GM19463 (cell line): Measurements from ENCODE around the gene VWA2.

Experiments used
- ATAC-seq: cut with Tn5 transposase; IDR thresholded peaks from one replicate; pipeline ENCODE4 v1.9.1; 2021; ENCODE audit warnings: mild to moderate bottlenecking, moderate library complexity; ENCODE audit not compliant: unreplicated experiment

VWA2 gene, protein sequence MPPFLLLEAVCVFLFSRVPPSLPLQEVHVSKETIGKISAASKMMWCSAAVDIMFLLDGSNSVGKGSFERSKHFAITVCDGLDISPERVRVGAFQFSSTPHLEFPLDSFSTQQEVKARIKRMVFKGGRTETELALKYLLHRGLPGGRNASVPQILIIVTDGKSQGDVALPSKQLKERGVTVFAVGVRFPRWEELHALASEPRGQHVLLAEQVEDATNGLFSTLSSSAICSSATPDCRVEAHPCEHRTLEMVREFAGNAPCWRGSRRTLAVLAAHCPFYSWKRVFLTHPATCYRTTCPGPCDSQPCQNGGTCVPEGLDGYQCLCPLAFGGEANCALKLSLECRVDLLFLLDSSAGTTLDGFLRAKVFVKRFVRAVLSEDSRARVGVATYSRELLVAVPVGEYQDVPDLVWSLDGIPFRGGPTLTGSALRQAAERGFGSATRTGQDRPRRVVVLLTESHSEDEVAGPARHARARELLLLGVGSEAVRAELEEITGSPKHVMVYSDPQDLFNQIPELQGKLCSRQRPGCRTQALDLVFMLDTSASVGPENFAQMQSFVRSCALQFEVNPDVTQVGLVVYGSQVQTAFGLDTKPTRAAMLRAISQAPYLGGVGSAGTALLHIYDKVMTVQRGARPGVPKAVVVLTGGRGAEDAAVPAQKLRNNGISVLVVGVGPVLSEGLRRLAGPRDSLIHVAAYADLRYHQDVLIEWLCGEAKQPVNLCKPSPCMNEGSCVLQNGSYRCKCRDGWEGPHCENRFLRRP

DNA sequence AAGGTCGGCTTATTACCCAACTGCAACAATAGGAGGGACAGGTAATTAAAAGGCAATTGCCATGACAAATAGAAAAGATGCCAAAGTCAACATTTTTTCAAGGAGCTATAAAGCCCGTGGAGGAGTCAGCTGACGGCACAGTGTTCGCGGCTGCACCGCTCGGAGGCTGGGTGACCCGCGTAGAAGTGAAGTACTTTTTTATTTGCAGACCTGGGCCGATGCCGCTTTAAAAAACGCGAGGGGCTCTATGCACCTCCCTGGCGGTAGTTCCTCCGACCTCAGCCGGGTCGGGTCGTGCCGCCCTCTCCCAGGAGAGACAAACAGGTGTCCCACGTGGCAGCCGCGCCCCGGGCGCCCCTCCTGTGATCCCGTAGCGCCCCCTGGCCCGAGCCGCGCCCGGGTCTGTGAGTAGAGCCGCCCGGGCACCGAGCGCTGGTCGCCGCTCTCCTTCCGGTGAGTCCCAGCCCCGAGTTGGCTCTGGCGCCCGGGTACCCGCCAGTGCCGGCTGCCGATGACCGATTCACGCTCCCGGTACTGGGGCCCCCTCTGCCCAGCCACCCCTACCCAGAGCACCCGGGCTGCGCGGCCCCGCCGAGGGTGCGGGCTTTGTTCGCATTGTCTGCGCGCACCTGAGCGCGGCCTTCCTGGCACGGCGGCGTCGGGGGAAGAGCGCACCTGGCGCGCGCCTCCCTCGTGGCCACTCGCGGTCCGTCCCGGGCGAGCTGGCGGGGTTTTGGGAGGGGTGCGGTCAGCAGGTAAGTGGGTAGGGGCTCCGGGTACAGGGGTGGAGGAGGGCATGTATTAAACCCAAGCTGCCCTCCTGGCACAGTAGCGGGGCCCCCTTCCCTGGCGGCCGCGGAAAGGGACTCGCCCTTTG is at the start of gene VWA2:
TSS of gene VWA2 (plus strand) at position 138 of the 877 bp plus-strand sequence. CDS start 9,460 bp downstream, outside the sequence.
- no peak for ATAC-seq

DNA sequence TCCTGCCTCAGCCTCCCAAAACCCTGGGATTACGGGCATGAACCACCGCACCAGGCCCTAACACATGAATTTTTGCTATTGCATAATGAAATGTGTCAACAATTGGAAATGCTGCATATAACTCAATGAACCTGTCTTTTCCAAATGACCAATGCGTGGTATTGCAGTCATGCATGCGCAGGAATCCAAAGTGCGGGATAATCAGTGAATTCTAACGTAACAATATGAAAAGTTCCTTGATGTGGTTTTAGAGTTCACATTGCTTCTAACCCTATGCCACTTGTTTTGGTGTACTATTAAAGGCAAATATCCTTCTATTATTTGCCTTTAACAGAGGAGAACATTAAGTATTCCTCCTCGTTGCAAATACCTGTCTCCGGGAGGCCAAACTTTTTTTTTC is 49.4 kb upstream of the VWA2 start:
- no peak for ATAC-seq

DNA sequence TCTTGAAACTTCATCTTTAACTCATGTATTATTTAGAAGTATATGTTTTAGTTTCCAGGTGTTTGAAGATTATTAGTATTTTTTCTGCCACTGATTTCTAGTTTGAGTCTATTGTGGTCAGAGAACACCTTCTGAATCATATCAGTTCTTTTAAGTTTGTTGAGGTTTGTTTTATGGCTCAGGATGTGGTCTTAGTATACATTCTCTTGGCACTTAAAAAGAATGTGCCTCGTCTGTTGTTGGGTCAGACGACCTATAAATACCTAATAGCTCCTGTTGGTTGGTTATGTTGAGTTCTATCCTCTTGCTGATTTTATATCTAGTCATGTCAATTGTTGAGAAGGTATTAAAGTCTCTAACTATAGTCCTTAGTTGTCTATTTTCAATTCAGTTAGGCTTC is 44.0 kb upstream of the VWA2 start:
- peak; percentile 90 for ATAC-seq

DNA sequence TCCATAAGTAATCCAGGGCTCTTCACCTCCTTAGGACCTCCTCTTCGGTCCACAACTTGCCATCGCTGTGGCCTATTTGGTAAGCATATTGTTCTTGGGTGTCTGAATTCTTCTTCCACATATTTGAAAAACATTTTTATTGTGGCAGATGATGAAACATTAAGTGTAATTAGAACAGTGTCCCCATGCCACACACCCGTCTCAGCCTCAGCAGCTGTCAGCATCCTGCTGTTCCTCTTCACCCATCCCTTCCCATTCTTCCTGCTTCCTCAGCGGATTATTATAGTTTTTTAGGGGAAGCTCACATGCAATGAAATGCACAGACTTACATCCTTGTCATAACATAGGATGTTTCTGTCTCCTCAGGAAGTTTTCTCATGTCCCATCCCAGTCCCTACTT is 39.8 kb upstream of the VWA2 start:
- no peak for ATAC-seq

- no peak for ATAC-seq
Observed at GRCh38 chr10:114202812-114203211, 36.2 kb upstream of the VWA2 start.

GRCh38 chr10:114206902-114207301 is 32.2 kb upstream of the VWA2 start:
- no peak for ATAC-seq

GRCh38 chr10:114207349-114207748 is 31.7 kb upstream of the VWA2 start:
- no peak for ATAC-seq

- no peak for ATAC-seq
Observed at GRCh38 chr10:114208351-114208750, 30.7 kb upstream of the VWA2 start.

DNA sequence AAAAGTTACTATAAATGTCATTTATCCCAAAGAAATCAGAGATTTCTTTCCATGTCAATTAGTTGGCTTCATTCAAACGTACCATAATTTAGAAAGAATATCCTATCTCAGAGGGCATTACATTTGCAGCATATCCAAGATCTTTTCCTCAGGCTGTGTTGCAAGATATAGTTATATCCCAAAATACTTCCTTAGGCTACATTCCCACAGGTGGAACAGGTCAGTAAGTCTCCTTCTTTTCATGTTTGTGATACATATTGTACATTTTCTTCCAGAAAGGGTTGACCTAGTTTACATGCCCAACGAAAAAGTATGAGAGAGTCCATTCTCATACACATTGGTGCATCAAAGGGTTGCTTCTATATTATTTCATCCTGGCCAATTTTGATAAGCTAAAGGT is 26.9 kb upstream of the VWA2 start:
- no peak for ATAC-seq

DNA sequence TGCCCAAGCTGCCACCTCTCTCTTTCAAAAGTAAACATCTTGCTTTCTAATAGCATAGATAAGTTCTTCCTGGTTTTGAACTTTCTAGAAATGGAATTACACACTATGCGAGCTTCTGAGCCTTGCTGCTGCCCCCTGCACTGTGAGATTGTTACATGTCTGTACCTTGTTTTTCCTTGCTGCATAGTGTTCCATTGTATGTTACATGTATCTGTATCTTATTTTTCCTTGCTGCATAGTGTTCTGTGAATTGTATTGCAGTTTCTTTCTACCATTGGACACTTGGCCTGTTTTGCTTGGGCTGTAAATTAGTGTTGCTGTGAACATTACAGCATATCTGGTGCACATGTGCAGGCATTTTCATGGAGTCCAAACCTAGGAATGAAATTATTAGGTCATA is 24.0 kb upstream of the VWA2 start:
- no peak for ATAC-seq

DNA sequence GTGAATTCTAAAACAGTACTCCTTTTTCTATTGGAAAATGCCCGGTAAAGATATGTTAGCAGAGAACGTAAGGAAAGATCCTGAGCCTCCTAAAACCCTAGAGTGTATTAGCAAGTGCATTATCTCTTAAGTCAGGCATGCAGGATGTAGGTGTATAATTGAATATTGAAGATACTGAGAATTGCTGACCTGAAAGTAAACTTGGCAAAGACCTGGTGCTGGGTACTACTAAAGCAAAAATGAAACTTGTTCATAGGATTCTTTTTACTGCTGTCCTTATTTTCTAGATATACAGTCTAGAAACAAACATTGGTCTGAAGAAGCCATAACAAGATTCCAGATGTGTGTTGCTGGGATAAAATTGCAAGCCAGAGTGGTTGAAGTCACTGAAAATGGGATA is 18.8 kb upstream of the VWA2 start:
- ATAC-seq: no peak

DNA sequence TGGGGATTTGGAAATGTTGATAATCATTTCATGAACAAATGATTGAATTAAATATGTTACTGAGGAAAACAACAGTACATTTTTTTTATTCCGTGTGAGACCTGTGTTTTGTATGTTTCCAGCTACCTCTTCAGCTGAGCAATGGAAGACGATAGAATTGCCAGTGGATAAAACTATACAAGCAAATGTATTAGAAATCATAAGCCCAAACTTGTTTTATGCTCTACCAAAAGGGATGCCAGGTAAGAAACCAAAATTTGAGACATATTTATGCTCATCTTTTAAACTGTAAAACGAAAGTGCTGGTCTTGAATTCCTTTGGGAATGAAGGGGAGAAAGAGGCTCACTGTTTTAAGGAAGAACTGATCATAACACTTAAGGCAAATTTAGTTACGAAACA is 17.8 kb upstream of the VWA2 start:
- no peak for ATAC-seq

DNA sequence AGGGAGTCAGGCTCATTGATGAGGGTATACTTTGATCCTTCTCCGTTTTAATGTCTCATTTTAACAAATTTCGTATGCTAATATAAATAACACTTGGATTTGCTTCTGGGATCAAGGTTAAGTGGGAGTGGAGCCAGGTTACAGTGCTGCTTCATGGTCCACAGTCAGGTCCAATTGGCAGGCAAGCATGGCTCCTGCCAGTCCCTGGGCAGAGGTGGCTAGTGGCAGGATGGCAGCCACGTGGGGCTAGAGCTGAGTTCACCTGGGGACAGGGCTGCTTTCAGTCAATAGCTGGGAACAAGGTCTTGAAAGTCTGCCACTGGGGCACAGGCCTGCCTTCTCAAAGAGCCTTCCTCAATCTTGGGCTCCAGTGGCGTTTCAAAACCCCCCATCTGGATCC is 16.0 kb upstream of the VWA2 start:
- ATAC-seq: no peak

GRCh38 chr10:114228156-114228555 is 10.9 kb upstream of the VWA2 start:
- ATAC-seq: no peak

- no peak for ATAC-seq
Observed at GRCh38 chr10:114232561-114233176, 6.4 kb upstream of the VWA2 start.

- no peak for ATAC-seq
Observed at GRCh38 chr10:114233482-114233881, 5.6 kb upstream of the VWA2 start.

DNA sequence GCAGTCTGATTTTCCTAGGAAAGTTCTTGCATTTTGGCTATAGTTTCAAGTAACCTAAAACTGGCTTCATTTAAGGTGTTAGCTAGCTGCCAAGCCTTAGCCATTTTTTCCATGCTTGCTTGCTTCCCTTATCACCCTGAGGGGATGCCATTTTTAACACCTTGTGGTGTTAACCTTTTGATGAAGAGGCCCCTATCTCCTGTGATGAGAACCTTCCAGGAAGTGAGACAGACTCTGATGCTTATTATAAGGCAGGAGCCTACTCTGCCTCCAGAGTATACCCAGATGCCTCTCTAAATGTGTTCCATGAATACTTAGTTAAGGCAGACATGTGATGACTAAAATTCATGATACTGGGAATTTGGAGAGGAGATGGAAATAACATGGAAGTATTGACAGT is 4.9 kb upstream of the VWA2 start:
- no peak for ATAC-seq

DNA sequence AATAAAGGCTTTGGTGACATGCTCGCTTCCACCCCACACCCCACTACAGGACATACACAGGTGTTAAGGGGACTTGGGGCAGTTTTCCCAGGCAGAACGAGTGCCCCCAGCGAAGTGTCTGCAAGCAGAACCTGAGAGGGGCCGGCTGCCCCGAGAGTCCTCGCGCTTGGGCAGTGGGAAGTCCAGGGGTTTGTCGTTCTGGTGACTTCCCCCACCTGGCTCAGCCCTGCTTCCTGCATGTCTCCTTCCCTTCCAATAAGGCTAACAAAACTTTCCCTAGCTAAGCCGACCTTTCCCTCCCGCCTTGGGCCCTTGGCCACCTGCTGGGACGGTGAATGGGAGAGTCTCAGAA is 916 bp downstream of the VWA2 start:
- ATAC-seq: no peak

DNA sequence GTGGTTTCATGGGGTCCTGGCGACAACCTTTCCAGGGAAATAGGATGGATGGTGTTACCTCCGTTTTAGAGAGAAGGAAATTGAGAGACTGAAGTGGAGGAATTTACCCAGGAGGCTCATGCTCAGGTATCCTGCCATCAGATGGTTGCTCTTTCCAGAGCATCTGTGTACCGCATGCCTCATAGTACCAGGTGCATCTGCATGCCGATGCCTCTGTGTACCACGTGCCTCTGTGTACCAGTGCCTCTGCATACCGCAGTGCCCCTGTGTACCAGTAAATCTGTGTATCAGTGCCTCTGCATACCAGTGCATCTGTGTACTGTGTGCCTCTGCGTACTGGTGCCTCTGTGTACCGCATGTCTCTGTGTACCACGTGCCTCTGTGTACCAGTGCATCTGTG is 3.2 kb downstream of the VWA2 start:
- no peak for ATAC-seq

GRCh38 chr10:114243661-114244060 is 4.6 kb downstream of the VWA2 start:
- no peak for ATAC-seq

DNA sequence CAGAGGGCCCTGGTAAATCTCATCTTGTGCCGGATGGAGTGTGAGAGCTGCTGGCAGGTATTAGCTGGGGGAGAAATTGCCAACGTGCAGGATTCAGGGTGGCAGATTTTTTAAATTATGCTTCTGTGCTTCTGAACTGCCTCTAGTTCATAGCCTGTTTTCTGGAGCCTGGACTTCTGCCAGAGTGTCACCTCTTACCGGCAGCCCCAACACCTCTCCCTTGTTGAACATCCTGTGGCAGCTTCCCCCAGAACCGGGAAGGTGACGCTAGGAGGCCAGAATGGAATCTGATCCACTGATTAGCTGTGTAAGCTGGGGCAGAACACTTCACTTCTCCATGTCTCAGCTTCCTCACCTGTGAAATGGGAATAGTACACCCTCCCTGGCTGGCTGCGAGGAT is 5.1 kb downstream of the VWA2 start:
- no peak for ATAC-seq
